Transverse colon (tissue), 4 donors: ENCODE results near the gene MYB.

Experiments
- EP300 ChIP-seq: sonication (generic); formaldehyde crosslinking; IDR thresholded peaks from one replicate; pipeline ENCODE4 v1.6.1; 2017; ENCODE audit warnings: antibody characterized with exemption, low read depth
- POLR2A ChIP-seq: fragments of 450-650 bp; IDR thresholded peaks from one replicate; pipeline ENCODE4 v1.6.1; 2016; ENCODE audit warnings: antibody characterized with exemption, mild to moderate bottlenecking, moderate library complexity
- POLR2AphosphoS5 ChIP-seq, 3 donors: sonication (generic); formaldehyde crosslinking; IDR thresholded peaks; one replicate each; pipeline ENCODE4 v1.6.1; 2016; ENCODE audit warnings: antibody characterized with exemption in 3 of 3
- TF ChIP-seq, protein P1 (sequence below), 5 experiments: fragments of 200-600 bp in 3 of 5; fragments of 450-650 bp in 2 of 5; sonication (generic) in 3 of 5; IDR thresholded peaks; 1 replicate in 2 of 5; 2 replicates in 3 of 5; pipeline ENCODE4 v1.5.1; 2016 to 2017; ENCODE audit warnings: antibody characterized with exemption in 5 of 5, inconsistent platforms in 3 of 5, mild to moderate bottlenecking in 2 of 5, moderate library complexity in 1 of 5

GRCh38 chr6:135256866-135257265 lies 75.8 kb downstream of the MYB start:
- TF ChIP-seq, protein P1, sequence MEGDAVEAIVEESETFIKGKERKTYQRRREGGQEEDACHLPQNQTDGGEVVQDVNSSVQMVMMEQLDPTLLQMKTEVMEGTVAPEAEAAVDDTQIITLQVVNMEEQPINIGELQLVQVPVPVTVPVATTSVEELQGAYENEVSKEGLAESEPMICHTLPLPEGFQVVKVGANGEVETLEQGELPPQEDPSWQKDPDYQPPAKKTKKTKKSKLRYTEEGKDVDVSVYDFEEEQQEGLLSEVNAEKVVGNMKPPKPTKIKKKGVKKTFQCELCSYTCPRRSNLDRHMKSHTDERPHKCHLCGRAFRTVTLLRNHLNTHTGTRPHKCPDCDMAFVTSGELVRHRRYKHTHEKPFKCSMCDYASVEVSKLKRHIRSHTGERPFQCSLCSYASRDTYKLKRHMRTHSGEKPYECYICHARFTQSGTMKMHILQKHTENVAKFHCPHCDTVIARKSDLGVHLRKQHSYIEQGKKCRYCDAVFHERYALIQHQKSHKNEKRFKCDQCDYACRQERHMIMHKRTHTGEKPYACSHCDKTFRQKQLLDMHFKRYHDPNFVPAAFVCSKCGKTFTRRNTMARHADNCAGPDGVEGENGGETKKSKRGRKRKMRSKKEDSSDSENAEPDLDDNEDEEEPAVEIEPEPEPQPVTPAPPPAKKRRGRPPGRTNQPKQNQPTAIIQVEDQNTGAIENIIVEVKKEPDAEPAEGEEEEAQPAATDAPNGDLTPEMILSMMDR (IDR thresholded peaks at IDR 0.05), result no peak
- TF ChIP-seq POLR2AphosphoS5 (IDR thresholded peaks at IDR 0.05) (no peak), EP300 (no peak), POLR2A (no peak)
